ENCODE results near the gene GABBR1.

The GABBR1 gene

GRCh38 chr6:29663300-29664042 lies 30.5 kb upstream of the GABBR1 start:
- TF ChIP-seq USF1 (IDR thresholded peaks at IDR 0.05), result no peak
- TF ChIP-seq EGR1 (IDR thresholded peaks at IDR 0.05), result no peak
- no peak for TF ChIP-seq REST (IDR thresholded peaks at IDR 0.05; ENCODE audit: low read depth)
- no peak for TF ChIP-seq CREB1 (IDR thresholded peaks at IDR 0.05; ENCODE audit: low read depth)
- no peak for TF ChIP-seq YY1 (IDR thresholded peaks at IDR 0.05; ENCODE audit: low read depth)
- no peak for TF ChIP-seq TCF12 (IDR thresholded peaks at IDR 0.05; ENCODE audit: low read depth)
- no peak for TF ChIP-seq TEAD4 (IDR thresholded peaks at IDR 0.05)
- no peak for TF ChIP-seq TAF1 (IDR thresholded peaks at IDR 0.05; ENCODE audit: low read depth)
- TF ChIP-seq, protein P1, sequence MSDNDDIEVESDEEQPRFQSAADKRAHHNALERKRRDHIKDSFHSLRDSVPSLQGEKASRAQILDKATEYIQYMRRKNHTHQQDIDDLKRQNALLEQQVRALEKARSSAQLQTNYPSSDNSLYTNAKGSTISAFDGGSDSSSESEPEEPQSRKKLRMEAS (IDR thresholded peaks at IDR 0.05), result no peak
- no peak for TF ChIP-seq CEBPB (IDR thresholded peaks at IDR 0.05)
- TF ChIP-seq FOXM1 (IDR thresholded peaks at IDR 0.05; ENCODE audit: borderline replicate concordance, low read depth), result no peak
- no peak for TF ChIP-seq RAD21 (IDR thresholded peaks at IDR 0.05; ENCODE audit: low read depth)
- no peak for TF ChIP-seq ZBTB7A (IDR thresholded peaks at IDR 0.05; ENCODE audit: low read depth)
- no peak for TF ChIP-seq EP300 (IDR thresholded peaks at IDR 0.05; ENCODE audit: borderline replicate concordance)
- TF ChIP-seq NFIC (IDR thresholded peaks at IDR 0.05), result no peak

GRCh38 chr6:29661071-29661470 lies 28.1 kb upstream of the GABBR1 start:
- TF ChIP-seq, protein P1 (IDR thresholded peaks at IDR 0.05), result no peak
- TF ChIP-seq TCF12 (IDR thresholded peaks at IDR 0.05; ENCODE audit: low read depth), result no peak
- TF ChIP-seq FOXM1 (IDR thresholded peaks at IDR 0.05; ENCODE audit: borderline replicate concordance, low read depth), result no peak
- TF ChIP-seq TEAD4 (IDR thresholded peaks at IDR 0.05), result no peak
- no peak for TF ChIP-seq ZBTB7A (IDR thresholded peaks at IDR 0.05; ENCODE audit: low read depth)
- TF ChIP-seq CREB1 (IDR thresholded peaks at IDR 0.05; ENCODE audit: low read depth), result no peak
- no peak for TF ChIP-seq CEBPB (IDR thresholded peaks at IDR 0.05)
- TF ChIP-seq RAD21 (IDR thresholded peaks at IDR 0.05; ENCODE audit: low read depth), result no peak
- no peak for TF ChIP-seq YY1 (IDR thresholded peaks at IDR 0.05; ENCODE audit: low read depth)
- TF ChIP-seq NFIC (IDR thresholded peaks at IDR 0.05), result no peak
- no peak for TF ChIP-seq EGR1 (IDR thresholded peaks at IDR 0.05)
- no peak for TF ChIP-seq EP300 (IDR thresholded peaks at IDR 0.05; ENCODE audit: borderline replicate concordance)
- TF ChIP-seq USF1 (IDR thresholded peaks at IDR 0.05), result no peak
- no peak for TF ChIP-seq REST (IDR thresholded peaks at IDR 0.05; ENCODE audit: low read depth)
- TF ChIP-seq TAF1 (IDR thresholded peaks at IDR 0.05; ENCODE audit: low read depth), result no peak

DNA sequence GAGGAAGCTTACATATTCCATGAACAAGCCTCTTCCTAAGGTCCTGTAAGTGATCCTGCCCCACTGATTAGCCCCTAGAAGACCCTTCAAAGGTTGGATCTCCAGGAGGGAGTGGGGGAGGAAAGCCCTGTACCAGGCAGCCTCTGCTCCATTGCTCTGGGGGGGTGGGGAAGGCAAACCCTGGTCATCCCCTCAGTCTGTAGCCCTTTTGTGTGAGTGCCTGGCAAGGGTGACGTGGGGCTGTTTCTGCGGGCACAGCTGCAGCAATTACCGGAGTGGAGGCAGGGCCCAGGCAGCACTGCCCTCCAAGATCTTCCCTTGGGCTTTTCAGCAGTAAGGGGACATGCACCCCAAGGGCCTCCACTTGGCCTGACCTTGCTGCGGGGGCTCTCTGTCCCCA lies 23.8 kb upstream of the GABBR1 start, which contains the start of gene MOG:
TSS of gene MOG (plus strand) at position 295 of the 400 bp plus-strand sequence. CDS start 118 bp downstream, outside the sequence.
- TF ChIP-seq TAF1 (IDR thresholded peaks at IDR 0.05; ENCODE audit: low read depth) (no peak), TCF12 (IDR thresholded peaks at IDR 0.05; ENCODE audit: low read depth) (no peak), EP300 (IDR thresholded peaks at IDR 0.05; ENCODE audit: borderline replicate concordance) (no peak), USF1 (IDR thresholded peaks at IDR 0.05) (no peak), RAD21 (IDR thresholded peaks at IDR 0.05; ENCODE audit: low read depth) (no peak), REST (IDR thresholded peaks at IDR 0.05; ENCODE audit: low read depth) (no peak), CREB1 (IDR thresholded peaks at IDR 0.05; ENCODE audit: low read depth) (no peak), TEAD4 (IDR thresholded peaks at IDR 0.05) (no peak), EGR1 (IDR thresholded peaks at IDR 0.05) (no peak)
- TF ChIP-seq, protein P1 (IDR thresholded peaks at IDR 0.05), result no peak
